AG10803 (cell line): ENCODE data around the gene UBR2.
A peak's percentile ranks its signal among the peaks of the same experiment; 100 is the strongest.
"Not testable (repeated sequence)": the region's sequence is repeated elsewhere in the genome, so short reads cannot be mapped to it uniquely, and the experiment has no call there.

Source experiments
- DNase-seq: peaks from one replicate; pipeline ENCODE4 v3.0.0; 2010; ENCODE audit warnings: low read depth
- H3K4me3 ChIP-seq: 2 replicates; pipeline ENCODE4 v1.5.1; 2011; ENCODE audit warnings: mild to moderate bottlenecking, low read length, control low read depth
- TF ChIP-seq, protein P1 (sequence below): conservative IDR thresholded peaks from 2 replicates; pipeline ENCODE4 v1.5.1; 2011; ENCODE audit warnings: mild to moderate bottlenecking, low read length, control low read depth, inconsistent platforms

Gene UBR2

DNA sequence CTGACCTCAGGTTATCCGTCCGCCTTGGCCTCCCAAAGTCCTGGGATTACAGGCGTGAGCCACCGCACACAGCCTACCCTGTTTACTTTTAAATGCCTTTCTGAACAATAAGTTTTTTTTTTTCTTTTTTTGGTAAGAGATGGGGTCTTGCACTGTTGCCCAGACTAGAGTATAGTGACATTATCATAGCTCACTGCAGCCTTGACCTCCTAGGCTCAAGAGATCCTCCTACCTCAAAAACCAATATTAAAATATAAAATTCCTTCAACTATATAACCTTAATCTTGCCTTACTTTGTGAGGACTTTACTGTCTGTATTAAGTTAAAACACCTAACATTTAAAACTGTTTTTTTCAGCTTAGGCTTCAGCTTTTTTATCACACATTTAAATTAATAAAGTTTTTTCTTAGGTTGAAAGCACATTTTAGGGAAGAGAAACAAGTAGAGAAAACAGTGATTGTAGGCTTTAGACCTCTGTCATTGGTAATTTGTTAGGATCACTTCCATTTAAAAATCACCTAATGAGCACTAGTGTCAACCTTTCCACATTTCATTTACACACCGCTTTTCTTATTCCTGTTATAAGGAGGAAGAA, 2.9 kb downstream of the UBR2 start:
- H3K4me3 ChIP-seq, result no peak overlapping the region
- TF ChIP-seq, protein P1, sequence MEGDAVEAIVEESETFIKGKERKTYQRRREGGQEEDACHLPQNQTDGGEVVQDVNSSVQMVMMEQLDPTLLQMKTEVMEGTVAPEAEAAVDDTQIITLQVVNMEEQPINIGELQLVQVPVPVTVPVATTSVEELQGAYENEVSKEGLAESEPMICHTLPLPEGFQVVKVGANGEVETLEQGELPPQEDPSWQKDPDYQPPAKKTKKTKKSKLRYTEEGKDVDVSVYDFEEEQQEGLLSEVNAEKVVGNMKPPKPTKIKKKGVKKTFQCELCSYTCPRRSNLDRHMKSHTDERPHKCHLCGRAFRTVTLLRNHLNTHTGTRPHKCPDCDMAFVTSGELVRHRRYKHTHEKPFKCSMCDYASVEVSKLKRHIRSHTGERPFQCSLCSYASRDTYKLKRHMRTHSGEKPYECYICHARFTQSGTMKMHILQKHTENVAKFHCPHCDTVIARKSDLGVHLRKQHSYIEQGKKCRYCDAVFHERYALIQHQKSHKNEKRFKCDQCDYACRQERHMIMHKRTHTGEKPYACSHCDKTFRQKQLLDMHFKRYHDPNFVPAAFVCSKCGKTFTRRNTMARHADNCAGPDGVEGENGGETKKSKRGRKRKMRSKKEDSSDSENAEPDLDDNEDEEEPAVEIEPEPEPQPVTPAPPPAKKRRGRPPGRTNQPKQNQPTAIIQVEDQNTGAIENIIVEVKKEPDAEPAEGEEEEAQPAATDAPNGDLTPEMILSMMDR, result no peak
- DNase-seq, result no peak

DNA sequence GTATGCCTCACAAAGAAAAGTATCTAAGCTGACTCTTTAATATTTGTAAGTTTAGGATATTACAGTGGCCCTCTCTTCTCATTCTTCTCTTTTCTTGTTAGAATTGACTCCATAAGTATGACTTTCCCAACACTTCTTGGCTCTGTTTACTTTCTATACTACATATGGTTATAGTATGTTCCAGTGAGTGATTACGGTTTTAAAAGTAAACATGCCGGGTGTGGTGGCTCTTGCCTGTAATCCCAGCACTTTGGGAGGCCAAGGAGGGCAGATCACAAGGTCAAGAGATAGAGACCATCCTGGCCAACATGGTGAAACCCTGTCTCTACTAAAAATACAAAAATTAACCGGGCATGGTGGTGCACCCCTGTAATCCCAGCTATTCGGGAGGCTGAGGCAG, 3.4 kb downstream of the UBR2 start:
- not testable (repeated sequence) for DNase-seq, H3K4me3 ChIP-seq

DNA sequence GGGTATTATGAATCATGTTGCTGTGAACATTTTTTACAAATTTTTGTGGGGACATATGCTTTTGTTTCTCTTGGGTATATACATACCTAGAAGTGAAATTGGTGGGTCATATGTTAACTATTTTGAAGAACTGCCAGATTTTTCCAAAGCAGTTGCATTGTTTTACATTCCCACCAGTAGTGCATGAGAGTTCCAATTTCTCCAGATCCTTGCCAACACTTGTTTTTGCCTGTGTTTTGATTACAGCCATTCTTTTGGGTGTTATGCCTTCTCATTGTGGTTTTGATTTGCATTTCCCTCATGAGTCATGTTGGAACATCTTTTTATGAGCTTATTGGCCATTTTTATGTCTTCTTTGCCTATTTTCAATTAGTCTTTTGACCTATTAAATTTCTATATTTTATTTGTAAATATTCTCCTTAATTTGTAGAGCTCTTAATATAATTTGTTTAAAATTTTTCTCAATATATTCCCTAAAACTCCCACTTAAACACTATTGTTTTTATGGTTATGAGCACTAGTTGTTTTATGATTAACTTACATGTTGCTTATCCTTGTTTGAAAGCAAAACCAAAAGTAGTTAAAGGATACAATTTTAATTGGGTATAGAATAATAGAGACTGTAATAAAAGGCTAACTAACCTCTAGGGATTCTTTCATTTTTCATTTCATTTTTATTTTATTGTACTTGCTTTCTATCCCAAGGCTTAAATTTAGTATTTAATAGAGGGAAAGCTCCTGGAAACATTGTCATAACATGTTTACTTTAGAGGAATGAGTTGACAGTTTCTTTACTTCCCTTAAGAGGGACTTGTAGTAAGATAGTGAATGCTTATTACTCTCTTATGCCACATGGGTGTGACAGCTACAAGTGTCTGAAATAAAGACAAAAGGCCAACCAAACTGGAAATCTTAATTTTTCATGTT, 5.5 kb downstream of the UBR2 start:
- H3K4me3 ChIP-seq, result no peak overlapping the region
- DNase-seq, result peak; percentile 99
- TF ChIP-seq, protein P1, result peak; percentile 39

DNA sequence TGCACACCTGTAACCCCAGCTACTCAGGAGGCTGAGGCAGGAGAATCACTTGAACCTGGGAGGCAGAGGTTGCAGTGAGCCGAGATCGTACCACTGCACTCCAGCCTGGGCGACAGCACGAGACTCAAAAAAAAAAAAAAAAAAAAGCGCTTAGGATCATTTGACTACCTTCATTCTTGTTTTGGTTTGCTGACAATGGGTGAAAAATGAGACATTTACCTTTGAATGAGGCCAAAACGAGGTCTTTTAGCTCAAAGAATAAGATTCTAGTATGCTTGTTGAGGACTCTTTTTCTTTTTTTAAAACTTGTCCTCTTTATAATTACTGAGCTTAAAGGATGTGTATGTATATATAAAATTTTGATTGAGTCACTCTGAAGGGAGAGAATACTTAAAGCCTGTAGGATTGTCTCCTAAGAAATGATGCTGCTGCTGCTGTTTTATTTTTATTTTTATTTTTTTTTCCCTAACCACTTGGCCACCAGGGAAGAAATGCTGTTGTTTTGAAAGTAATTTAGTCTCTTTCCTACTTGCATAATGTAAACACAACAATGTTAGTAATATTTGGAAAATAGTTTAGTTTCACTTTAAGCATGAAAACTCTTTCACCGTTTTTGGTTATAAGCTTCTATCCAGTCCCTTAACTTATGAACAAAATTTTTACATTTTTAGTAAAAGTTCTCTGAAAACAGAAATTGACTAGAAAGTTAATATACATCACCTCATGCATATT, 7.9 kb downstream of the UBR2 start:
- DNase-seq, result no peak
- no peak overlapping the region; the same call in 1 of the 2 replicates for H3K4me3 ChIP-seq
- TF ChIP-seq, protein P1, result no peak

DNA sequence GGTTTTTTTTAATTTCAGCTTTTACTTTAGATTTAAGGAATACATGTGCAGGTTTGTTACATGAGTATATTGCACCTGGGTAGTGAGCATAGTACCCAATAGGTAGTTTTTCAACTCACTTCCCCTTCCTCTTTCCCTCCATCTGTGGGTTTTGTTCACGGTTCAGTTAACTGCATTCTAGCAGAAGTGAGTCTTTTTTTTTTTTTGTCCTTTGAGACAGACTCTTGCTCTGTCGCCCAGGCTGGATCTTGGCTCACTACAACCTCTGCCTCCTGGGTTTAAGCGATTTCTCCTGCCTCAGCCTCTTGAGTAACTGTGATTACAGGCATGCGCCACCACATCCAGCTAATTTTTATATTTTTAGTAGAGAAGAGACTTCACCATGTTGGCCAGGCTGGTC, 8.7 kb downstream of the UBR2 start:
- H3K4me3 ChIP-seq, result no peak overlapping the region
- no peak for DNase-seq

DNA sequence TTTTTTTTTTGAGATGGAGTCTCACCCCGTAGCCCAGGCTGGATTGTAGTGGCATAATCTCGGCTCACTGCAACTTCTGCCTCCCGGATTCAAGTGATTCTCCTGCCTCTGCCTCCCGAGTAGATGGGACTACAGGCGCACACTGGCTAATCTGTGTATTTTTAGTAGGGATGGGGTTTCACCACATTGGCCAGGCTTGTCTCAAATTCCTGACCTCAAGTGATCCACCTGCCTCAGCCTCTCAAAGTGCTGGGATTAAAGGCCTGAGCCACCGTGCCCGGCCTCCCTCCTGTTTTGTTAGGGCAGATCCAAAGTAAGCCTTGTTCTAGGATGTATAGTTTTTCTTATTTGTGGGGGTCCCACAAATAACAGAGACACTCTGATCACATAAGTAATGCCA, 12.7 kb downstream of the UBR2 start:
- H3K4me3 ChIP-seq, DNase-seq: not testable (repeated sequence)

More for the DNA sequence above, 8.7 kb downstream of the UBR2 start:
- TF ChIP-seq, protein P1, result no peak

DNA sequence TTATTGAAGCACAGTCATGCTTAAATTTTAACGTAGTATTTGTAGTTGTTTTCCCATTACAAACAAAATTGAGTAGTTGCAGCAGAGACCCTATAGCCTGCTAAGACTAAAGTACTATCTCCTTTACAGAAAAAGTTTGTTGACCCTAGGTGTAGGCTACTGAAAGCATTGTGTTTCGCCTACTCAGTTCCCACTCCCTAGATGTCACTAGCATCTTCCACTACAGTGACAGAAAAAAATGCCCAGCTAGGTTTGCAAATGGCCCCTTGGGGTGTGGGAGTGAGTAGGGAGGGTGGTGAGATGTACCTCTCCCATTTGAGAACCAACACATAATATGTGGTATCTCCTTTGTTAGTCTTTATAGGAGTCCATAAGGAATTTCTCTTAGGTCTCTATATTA, 34.5 kb downstream of the UBR2 start:
- no peak overlapping the region for H3K4me3 ChIP-seq
- no peak for DNase-seq
- TF ChIP-seq, protein P1, result no peak
